ENCODE measurements around the gene BRI3.

GRCh38 chr7:98295467-98296192 is 14.1 kb downstream of the BRI3 start:
- TF ChIP-seq, protein P1, sequence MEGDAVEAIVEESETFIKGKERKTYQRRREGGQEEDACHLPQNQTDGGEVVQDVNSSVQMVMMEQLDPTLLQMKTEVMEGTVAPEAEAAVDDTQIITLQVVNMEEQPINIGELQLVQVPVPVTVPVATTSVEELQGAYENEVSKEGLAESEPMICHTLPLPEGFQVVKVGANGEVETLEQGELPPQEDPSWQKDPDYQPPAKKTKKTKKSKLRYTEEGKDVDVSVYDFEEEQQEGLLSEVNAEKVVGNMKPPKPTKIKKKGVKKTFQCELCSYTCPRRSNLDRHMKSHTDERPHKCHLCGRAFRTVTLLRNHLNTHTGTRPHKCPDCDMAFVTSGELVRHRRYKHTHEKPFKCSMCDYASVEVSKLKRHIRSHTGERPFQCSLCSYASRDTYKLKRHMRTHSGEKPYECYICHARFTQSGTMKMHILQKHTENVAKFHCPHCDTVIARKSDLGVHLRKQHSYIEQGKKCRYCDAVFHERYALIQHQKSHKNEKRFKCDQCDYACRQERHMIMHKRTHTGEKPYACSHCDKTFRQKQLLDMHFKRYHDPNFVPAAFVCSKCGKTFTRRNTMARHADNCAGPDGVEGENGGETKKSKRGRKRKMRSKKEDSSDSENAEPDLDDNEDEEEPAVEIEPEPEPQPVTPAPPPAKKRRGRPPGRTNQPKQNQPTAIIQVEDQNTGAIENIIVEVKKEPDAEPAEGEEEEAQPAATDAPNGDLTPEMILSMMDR (IDR thresholded peaks at IDR 0.05): no peak
- no peak for TF ChIP-seq REST (IDR thresholded peaks at IDR 0.05; ENCODE audit: insufficient read depth in 1 of 2, low read depth in 2 of 2, low read length in 1 of 2)
- no peak for TF ChIP-seq POLR2AphosphoS5 (IDR thresholded peaks at IDR 0.05; ENCODE audit: low read depth, low read length)
